NCI-H345 treated with DMSO at 0.1 percent for 48 hours (cell line): Measurements from ENCODE around the gene ANKMY1.
"Not testable (repeated sequence)": the region's sequence is repeated elsewhere in the genome, so short reads cannot be mapped to it uniquely, and the experiment has no call there.

Source experiments
- DNase-seq: peaks from one replicate; lab custom pipeline; 2025; ENCODE audit not compliant: unreplicated experiment; lab: John Stamatoyannopoulos, UW

ANKMY1 gene

DNA sequence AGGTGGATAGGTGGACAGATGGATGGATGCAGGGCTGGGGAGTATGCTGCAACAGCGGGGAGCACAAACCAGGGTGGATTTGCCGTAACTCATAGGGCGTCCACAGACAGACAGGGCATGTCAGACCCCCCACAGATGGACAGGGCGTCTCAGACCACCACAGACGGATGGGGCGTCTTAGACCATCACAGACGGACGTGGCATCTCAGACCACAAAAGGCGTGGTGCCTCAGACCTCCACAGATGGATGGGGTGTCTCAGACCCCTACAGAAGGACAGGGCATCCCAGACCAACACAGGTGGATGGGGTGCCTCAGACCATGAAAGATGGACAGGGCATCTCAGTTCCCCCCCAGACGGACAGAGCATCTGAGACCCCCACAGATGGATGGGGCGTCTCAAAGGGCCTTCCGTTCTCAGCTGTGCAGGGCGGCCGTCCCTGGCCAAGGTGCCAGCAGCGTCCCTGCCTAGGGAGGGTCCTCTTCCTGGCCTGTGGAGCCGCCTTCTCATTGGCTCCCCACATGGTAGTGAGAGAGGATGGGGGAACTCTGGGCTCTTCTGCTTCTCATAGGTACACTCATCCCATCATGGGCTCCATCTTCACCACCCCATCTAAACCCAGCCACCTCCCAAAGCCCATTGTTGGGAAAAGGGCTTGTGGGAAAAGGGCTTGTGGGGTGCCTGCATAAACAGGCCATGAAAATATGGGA lies 2.1 kb downstream of the ANKMY1 start:
- DNase-seq = no peak

DNA sequence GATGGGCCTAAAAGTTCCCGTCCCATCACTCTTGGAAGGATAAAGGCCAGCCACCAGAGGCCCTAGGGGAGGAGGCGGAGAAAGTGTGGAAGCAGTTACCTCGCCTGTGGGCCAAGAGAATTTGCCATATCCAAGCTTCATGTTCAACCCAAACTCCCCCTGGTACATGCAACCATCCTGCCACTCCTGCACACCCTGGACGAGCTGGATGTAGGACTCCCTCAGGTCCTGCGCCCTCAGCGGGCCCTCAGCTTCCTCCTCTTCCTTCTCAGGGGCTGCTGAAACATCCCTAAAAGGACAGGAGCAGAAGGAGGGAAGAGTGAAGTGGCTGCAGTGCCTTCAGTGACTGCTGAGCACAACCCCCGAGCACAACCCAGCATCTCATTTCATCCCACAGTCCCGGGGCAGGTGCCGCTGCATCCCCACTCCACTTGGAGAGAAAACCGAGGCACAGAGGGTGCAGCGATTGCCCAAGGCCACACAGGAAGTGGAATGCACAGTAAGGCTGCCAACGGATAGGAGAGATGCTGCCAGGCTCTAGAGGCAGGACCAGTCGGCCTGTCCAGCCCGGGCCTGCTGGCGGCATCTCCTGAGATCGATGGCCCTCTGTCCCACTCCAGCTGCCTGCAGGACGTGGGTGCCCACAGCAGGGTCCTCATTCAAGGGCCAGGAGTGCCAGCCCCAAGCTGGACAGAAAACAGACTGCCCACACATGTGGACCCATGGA lies 2.9 kb downstream of the ANKMY1 start:
- DNase-seq = no peak

DNA sequence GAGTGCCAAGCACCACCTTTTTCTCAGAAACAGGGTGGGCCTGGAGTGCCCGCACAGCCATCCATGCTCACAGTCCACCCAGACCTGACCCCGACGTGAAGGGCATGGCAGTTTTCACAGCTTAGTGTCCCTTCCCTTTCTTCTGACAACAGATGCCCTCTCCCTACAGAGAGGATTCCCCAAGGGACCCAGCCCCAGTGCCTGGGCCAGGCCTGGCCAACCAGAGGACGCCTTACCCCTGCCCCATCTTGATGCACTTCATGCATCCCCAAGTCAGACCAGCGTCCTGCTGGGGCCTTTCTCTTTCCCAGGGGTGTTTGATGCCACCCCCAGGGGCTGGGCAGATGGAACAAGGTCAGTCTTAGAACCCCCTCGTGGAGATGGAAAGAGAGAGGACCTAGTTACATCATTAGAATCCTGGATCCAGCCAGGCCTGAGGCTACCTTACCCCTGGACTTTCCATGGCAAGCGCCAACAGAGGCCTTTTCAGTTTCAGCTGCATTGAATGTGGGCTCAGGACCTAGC lies 3.8 kb downstream of the ANKMY1 start:
- no peak for DNase-seq

DNA sequence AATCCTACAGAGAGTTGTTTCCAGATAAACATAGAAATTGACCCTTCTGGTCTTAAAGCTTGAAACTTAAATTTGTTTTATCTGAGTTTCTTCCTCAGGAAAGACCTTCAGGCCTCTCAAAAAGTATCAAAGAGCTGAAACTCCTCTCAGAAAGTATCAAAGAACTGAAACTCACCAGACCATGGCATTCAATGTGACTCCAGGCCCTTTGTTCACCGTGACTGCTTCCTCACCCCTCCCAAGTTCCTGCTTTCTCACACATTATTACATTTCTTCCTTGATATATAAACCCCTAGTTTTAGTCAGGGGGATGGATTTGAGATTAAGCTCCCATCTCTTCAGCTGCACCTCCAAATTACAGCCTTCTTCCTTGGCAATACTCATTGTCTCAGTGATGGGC lies 6.0 kb downstream of the ANKMY1 start:
- DNase-seq = no peak

DNA sequence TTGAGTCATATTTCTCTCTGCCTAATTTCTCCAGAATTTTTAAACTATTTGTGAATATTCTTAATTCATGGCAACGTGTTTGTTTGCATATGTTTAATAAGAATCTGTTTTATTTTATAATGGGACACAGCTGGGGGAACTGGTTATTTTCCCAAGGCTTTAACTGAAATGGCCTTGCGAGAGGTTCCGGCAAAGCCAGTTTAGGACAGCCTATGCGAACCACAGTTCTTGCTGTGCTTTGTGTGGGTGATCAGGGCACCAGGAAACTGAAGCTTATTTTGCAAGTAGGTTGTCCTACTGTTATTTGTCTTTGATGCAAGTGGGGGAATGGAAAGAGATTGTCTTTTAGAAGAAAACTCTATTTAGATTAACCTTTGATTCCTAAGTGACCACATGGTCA lies 6.5 kb downstream of the ANKMY1 start:
- no peak for DNase-seq

DNA sequence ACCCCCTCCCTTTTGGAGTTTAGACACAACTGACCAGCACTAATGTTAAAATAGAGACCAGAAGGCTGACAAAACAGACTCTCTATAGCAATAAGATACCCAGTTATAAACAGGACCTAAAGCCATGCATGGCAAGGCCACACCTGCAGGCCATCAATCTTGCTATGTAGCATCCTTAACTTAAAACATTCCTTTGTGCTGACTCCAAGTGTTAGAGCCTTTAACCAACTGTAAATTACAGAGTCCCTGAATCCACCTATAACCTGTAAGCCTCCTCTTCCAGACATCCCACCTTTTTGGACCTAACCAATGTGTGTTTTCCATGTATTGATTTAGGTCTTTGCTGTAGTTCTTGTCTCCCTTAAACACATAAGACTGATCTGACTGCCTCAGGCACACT lies 17.9 kb downstream of the ANKMY1 start:
- no peak for DNase-seq

DNA sequence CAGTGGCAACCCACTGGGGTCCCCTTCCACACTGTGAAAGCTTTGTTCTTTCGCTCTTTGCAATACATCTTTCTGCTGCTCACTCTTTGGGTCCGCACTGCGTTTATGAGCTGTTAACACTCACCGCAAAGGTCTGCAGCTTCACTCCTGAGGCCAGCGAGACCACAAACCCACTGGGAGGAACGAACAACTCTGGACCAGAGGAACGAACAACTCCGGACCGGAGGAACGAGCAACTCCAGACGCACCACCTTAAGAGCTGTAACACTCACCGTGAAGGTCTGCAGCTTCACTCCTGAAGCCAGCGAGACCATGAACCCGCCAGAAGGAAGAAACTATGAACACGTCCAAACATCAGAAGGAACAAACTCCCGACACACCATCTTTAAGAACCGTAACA lies 18.7 kb downstream of the ANKMY1 start:
- not testable (repeated sequence) for DNase-seq

DNA sequence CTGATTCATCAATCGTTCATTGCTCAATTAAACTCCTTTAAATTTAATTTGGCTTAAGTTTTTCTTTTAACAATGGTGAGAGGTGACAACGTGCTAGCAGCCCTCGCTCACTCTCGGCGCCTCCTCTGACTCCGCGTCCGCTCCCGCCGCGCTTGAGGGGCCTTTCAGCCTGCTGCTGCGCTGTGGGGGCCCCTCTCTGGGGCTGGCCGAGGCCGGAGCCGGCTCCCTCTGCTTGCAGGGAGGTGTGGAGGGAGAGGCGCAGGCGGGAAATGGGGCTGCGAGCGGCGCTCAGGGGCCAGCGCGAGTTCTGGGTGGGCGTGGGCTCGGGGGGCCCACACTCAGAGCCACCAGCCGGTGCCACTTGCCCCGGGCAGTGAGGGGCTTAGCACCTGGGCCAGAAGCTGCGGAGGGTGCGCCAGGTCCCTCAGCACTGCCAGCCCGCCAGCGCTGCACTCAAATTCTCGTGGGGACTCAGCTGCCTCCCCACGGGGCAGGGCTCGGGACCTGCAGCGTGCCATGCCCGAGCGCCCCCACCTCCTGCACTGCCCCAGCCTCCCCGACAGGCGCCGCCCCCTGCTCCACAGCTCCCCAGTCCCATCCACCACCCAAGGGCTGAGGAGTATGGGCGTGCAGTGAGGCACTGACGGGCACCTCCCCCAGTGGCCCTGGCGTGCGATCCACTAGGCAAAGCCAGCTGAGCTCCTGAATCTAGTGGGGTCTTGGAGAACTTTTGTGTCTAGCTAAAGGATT lies 19.6 kb downstream of the ANKMY1 start:
- DNase-seq = no peak

DNA sequence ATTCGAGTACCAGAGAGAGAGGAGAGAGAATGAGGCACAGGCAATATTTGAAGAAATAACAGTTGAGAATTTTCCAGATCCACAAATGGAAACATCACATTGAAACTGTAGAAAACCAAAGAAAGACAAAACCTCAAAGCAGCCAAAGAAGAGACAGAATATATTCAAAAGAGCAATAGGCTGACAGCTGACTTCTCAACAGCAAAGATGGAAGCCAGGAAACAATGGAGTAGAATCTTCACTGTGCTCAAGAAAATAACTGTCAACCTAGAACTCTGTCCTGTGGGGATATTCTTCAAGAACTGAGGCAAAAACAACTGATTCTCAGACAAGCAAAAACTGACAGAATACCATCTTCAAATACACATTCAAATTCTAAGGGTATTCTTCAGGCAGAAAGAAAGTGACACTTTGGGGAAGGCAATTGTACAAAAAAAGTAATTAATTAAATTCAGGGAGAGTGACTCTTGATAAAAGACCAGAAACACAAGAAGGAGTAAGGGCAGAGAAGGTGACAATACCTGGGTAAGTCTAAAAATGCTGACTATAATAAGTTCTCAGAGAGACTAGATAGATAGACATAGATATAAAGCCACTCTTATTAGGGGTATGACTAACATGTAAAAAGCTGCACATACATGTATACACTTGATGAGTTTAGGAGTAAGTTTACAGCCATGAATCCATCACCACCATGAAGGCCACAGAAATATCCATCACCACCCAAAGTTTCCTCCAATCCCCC lies 25.6 kb downstream of the ANKMY1 start:
- no peak for DNase-seq

DNA sequence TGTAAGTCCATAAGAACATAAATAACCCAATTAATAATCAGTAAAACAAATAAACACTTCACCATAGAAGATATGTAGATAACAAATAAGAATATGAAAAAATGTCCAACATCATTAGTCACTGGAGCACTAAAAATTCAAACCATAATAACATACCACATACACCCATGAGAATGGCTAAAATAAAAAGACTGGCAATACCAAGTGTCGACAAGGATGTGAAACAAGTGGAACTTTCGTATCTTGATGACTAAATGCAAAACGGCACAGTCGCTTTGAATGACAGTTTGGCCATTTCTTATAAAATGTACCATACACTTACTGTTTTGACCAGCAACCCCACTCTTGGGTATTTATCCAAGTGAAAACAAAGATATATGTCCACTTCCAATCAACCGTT lies 26.8 kb downstream of the ANKMY1 start:
- DNase-seq = no peak

DNA sequence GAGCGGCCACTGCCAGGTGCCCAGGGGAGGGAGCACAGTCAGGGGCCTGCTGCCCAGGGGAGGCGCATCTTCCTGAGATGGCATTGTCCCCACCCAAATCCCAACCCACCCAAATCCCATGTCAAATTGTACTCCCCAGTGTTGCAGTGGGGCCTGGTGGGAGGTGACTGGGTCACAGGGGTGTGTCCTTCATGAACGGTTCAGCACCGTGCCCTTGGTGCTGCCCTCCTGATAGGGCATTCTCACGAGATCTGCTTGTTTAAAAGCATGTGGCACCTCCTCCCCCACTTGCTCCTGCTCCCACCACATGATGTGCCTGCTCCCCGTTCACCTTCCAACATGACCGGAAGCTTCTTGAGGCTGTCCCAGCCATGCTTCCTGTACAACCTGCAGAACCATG lies 27.6 kb downstream of the ANKMY1 start:
- no peak for DNase-seq

DNA sequence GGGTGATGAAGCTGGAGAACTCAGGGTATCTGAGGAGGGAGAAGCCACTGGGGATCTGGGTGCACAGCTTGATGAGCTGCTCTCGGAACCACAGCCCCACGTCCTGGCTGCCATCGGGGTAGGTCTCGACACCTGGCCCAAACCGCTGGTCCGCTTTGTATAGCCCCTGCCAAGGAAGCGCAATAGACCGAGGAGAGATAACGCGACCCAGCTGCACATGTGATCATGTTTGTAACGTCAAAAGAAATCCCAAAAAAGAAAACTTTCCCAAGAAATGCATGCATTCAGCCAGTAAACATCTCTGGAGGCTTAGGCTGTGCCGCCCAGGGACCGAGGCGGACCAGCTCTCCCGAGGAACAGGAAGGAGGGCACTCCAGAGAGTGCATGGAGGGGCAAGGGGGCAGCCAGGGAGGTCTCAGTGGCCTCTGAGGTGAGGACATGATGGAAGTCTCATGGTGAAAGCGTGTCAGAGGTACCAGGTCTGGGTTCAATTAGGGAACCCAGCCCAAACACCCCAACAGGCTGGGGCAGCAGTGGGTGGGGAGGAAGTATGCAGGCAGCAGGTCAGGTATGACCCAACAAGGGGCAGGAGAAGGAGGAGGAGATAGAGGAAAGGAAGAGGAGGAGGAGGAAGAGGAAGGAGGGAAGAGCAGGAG lies 28.3 kb downstream of the ANKMY1 start:
- DNase-seq = no peak

DNA sequence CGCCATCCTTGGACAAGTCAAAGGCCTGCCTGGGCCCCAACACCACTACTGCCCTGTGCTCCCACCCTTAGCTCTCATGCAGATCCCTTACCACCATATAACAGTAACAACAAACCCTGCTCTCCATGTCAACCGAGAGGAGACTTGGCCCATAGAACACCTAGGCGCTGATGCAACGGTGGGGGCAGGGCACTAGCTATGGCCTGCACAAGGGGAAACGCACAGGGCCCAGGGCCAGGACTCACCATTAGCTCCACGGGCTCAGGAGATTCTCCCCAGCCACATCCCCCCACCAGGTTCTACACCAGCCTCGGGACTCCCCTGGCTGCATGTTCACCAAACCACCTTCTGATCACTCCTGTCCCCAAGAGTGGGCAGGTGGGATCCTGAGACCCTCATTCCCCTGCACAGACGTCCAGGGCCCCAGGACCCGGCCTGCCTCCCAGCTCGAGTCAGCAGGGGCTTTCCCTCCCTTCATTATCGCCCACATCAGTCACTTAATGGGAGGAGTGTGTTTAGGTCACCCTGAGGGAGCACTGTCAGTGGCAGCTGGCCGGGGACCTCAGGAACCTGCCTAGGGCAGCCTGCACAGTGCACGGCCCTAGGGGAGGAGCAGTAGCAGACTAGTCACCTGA lies 29.3 kb downstream of the ANKMY1 start:
- DNase-seq = no peak

DNA sequence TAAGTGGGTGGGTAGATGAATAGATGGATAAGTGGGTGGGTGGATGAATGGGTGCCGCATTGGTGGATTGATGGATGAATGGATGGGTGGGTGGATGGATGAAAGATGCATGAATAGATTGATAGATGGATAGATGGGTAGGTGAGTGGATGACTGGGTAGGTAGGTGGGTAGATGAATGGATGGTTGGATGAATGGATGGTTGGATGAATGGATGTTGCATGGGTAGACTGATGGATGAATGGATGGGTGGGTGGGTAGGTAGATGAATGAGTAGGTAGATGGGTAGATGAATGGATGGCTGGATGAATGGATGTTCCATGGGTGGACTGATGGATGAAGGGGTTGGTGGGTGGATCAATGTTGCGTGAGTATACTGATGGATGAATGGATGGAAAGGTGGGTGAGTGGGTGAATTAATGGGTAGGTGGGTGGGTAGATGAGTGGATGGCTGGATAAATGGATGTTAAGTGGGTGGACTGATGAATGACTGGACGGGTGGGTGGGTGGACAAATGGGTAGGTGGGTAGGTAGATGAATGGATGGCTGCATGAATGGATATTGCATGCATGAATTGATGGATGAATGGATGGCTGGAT lies 30.5 kb downstream of the ANKMY1 start:
- DNase-seq = no peak

DNA sequence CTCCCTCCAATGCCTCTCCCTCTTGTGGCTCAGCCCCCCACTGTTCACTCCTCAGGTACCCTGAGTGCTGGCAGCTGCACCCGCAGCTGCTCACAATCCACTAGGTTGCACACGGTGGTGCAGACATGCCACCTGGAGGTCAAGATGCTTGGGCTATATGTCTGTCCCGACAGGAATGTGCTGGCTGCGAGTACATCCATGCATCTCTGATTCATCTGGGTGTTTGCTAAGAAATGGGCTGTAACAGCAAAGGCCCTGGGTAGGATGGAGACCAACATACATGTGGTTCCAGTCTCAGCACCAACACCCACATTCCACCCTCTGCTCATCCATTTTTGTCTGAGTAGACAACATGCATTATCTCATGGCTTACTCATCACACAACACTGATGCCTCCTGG lies 31.3 kb downstream of the ANKMY1 start:
- DNase-seq = no peak

DNA sequence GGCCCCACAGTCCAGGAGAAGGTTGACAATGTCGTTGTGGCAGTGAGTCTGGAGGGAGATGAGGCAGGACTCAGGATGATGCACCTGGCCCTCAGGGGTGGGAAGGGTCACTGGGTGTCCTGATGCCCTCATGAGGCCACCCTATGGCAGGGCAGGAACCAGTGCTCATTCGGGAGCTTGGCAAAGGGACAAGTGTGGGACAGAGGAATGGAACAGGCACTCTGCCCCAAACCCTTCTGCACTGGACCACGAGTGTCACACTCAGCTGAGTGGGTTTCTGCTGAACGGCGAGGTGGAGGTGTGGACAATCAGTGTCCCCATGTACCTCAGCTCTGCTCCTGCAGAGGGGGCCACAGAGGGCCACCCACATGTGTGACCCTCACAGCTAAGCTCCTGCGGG lies 32.0 kb downstream of the ANKMY1 start:
- DNase-seq = no peak

DNA sequence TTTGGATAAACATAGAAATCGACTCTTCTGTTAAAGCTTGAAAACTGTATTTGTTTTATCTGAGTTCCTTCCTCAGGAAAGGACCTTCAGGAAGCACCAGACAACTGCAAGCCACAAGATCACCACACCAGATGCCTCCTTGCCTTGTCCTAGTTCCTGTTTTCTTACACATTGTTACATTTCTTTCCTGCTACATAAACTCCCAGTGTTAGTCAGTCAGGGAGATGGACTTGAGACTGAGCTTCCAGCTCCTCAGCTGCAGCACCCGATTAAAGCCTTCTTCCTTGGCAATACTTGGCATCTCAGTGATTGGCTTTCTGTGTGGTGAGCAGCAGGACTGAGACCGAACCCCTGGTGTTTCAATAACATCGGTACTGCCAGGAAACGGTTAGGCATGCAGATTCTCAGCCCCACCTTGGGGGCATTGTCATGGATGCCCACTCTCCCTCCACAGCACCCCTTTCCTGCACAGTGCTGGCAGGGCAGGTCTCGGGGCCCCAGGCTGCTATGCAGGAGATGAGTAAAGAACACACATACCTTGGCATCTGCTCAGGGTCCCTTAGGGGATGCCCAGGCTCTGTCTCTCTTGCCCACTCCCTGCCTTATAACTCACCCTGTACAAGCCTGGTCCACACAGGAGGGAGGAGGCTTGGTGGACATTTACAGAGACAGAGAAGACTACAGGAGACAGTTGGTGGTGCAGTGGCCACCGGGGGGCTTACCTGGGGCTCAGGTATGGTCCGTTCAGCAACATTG lies 32.6 kb downstream of the ANKMY1 start:
- DNase-seq = no peak

DNA sequence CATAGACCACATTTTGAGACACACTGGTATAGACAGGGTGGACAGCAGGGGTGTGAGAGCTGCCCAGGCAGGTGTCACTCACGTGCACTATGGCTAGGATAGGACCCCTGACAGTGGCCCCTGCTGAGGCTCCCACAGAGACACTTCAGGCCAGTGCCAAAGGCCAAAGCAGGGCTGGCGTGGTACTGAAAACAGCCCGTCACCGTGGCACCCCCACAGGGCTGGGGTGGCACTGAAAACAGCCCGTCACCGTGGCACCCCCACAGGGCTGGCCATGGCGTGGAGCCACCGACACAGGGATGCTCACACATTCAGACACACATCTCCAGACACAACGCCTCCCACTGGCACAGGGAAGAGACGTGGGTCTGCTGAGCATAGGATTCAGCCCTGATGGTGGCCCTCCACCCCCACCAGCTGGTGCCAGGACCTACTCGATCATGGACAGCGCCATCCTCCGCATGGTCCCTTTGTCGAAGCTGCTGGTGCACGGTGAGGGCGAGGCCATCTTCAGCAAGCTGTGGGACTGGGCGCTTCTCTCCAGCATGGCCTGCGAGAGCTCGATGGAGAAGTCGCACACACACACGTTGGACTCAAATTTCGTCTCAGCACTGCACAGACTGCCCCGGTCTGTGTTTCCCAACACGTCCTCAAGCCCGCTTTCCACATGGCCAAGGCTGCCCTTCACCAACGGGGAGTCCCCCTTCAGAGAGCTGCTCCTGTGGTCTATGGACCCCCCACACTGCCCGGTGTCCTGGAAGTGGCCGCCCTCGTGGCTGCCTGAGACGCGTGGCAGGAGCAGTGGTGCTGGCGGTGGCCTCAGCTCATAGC lies 34.1 kb downstream of the ANKMY1 start:
- no peak for DNase-seq
